Measurements from ENCODE around the gene C10orf90.

Gene C10orf90

GRCh38 chr10:126661841-126662515 is 8.5 kb downstream of the C10orf90 start:
- Mint-ChIP-seq H3K27me3 (no peaks in the 10 kb centered on the region), H3K27ac (no peak overlapping the region), H3K4me1 (no peaks in the 10 kb centered on the region), H3K9me3 (no peaks in the 10 kb centered on the region), H3K4me3 (no peak overlapping the region), H3K36me3 (no peaks in the 10 kb centered on the region)
- no peak for DNase-seq
- CTCF ChIA-PET = no interaction called here

- no peaks in the 10 kb centered on the region for H3K4me1 Mint-ChIP-seq
- no peak overlapping the region for H3K27ac Mint-ChIP-seq
- H3K27me3 Mint-ChIP-seq = no peaks in the 10 kb centered on the region
- DNase-seq = no peak
- no peak overlapping the region for H3K4me3 Mint-ChIP-seq
- no peaks in the 10 kb centered on the region for H3K9me3 Mint-ChIP-seq
- H3K36me3 Mint-ChIP-seq = no peaks in the 10 kb centered on the region
- CTCF ChIA-PET = no interaction called here
These were observed 9.1 kb downstream of the C10orf90 start for GRCh38 chr10:126661356-126661755.

- no peak overlapping the region for H3K4me3 Mint-ChIP-seq
- no peaks in the 10 kb centered on the region for H3K36me3 Mint-ChIP-seq
- DNase-seq = no peak
- H3K9me3 Mint-ChIP-seq = no peaks in the 10 kb centered on the region
- no peaks in the 10 kb centered on the region for H3K27me3 Mint-ChIP-seq
- no peak overlapping the region for H3K27ac Mint-ChIP-seq
- H3K4me1 Mint-ChIP-seq = no peaks in the 10 kb centered on the region
- CTCF ChIA-PET = no interaction called here
These were observed 10.7 kb downstream of the C10orf90 start for GRCh38 chr10:126659750-126660149.

GRCh38 chr10:126658928-126659327 is 11.6 kb downstream of the C10orf90 start:
- CTCF ChIA-PET = no interaction called here
- no peak for DNase-seq
- H3K9me3 Mint-ChIP-seq = no peaks in the 10 kb centered on the region
- H3K4me3 Mint-ChIP-seq = no peak overlapping the region
- H3K36me3 Mint-ChIP-seq = no peaks in the 10 kb centered on the region
- no peak overlapping the region for H3K27ac Mint-ChIP-seq
- no peaks in the 10 kb centered on the region for H3K4me1 Mint-ChIP-seq
- no peaks in the 10 kb centered on the region for H3K27me3 Mint-ChIP-seq

- Mint-ChIP-seq H3K36me3 (no peaks in the 10 kb centered on the region), H3K27me3 (no peaks in the 10 kb centered on the region), H3K27ac (no peak overlapping the region), H3K4me3 (no peak overlapping the region), H3K9me3 (no peaks in the 10 kb centered on the region), H3K4me1 (no peaks in the 10 kb centered on the region)
- CTCF ChIA-PET = no interaction called here
- no peak for DNase-seq
These were observed 15.9 kb downstream of the C10orf90 start for GRCh38 chr10:126654579-126654978.

- no peak for DNase-seq
- CTCF ChIA-PET = no interaction called here
- Mint-ChIP-seq H3K9me3 (peaks cover 4% of the 10 kb centered on the region), H3K4me3 (no peak overlapping the region), H3K27ac (no peak overlapping the region), H3K27me3 (no peaks in the 10 kb centered on the region), H3K4me1 (no peaks in the 10 kb centered on the region), H3K36me3 (no peaks in the 10 kb centered on the region)
These were observed 19.0 kb downstream of the C10orf90 start for GRCh38 chr10:126651467-126651866.

- CTCF ChIA-PET = no interaction called here
- no peak overlapping the region for H3K4me3 Mint-ChIP-seq
These were observed 20.3 kb downstream of the C10orf90 start for GRCh38 chr10:126650161-126650560.

GRCh38 chr10:126647116-126647515 is 23.4 kb downstream of the C10orf90 start:
- Mint-ChIP-seq H3K27me3 (no peaks in the 10 kb centered on the region), H3K27ac (no peak overlapping the region), H3K4me3 (no peak overlapping the region), H3K4me1 (no peaks in the 10 kb centered on the region), H3K9me3 (peaks cover 9% of the 10 kb centered on the region), H3K36me3 (no peaks in the 10 kb centered on the region)
- DNase-seq = no peak
- CTCF ChIA-PET = no interaction called here

More at GRCh38 chr10:126650161-126650560, 20.3 kb downstream of the C10orf90 start:
- no peaks in the 10 kb centered on the region for H3K4me1 Mint-ChIP-seq
- H3K27ac Mint-ChIP-seq = no peak overlapping the region
- H3K27me3 Mint-ChIP-seq = no peaks in the 10 kb centered on the region
- H3K36me3 Mint-ChIP-seq = no peaks in the 10 kb centered on the region
- H3K9me3 Mint-ChIP-seq = peaks cover 4% of the 10 kb centered on the region
- no peak for DNase-seq

- no peaks in the 10 kb centered on the region for H3K4me1 Mint-ChIP-seq
- H3K27me3 Mint-ChIP-seq = no peaks in the 10 kb centered on the region
These were observed 24.4 kb downstream of the C10orf90 start for GRCh38 chr10:126646110-126646509.

GRCh38 chr10:126640401-126640800 is 30.1 kb downstream of the C10orf90 start:
- Mint-ChIP-seq H3K36me3 (no peaks in the 10 kb centered on the region), H3K4me3 (no peak overlapping the region), H3K27ac (no peak overlapping the region), H3K4me1 (no peaks in the 10 kb centered on the region), H3K9me3 (peaks cover 10% of the 10 kb centered on the region), H3K27me3 (no peaks in the 10 kb centered on the region)
- no peak for DNase-seq
- CTCF ChIA-PET = no interaction called here

More at GRCh38 chr10:126646110-126646509, 24.4 kb downstream of the C10orf90 start:
- H3K4me3 Mint-ChIP-seq = no peak overlapping the region
- no peak overlapping the region for H3K27ac Mint-ChIP-seq
- DNase-seq = no peak
- CTCF ChIA-PET = no interaction called here
- peaks cover 9% of the 10 kb centered on the region for H3K9me3 Mint-ChIP-seq
- no peaks in the 10 kb centered on the region for H3K36me3 Mint-ChIP-seq

- no peaks in the 10 kb centered on the region for H3K36me3 Mint-ChIP-seq
- no peak for DNase-seq
- CTCF ChIA-PET = no interaction called here
- no peak overlapping the region for H3K27ac Mint-ChIP-seq
- no peaks in the 10 kb centered on the region for H3K27me3 Mint-ChIP-seq
- H3K4me3 Mint-ChIP-seq = no peak overlapping the region
- peaks cover 10% of the 10 kb centered on the region for H3K9me3 Mint-ChIP-seq
- H3K4me1 Mint-ChIP-seq = no peaks in the 10 kb centered on the region
These were observed 31.4 kb downstream of the C10orf90 start for GRCh38 chr10:126639084-126639483.

- Mint-ChIP-seq H3K27ac (no peak overlapping the region), H3K4me1 (no peaks in the 10 kb centered on the region)
- CTCF ChIA-PET = no interaction called here
These were observed 32.0 kb downstream of the C10orf90 start for GRCh38 chr10:126638542-126638941.

GRCh38 chr10:126637501-126637900 is 33.0 kb downstream of the C10orf90 start:
- H3K4me3 Mint-ChIP-seq = no peak overlapping the region
- H3K9me3 Mint-ChIP-seq = peaks cover 6% of the 10 kb centered on the region
- no peaks in the 10 kb centered on the region for H3K27me3 Mint-ChIP-seq
- DNase-seq = no peak
- H3K36me3 Mint-ChIP-seq = no peaks in the 10 kb centered on the region
- H3K4me1 Mint-ChIP-seq = no peaks in the 10 kb centered on the region
- no peak overlapping the region for H3K27ac Mint-ChIP-seq
- CTCF ChIA-PET = no interaction called here

More at GRCh38 chr10:126638542-126638941, 32.0 kb downstream of the C10orf90 start:
- H3K36me3 Mint-ChIP-seq = no peaks in the 10 kb centered on the region
- no peak overlapping the region for H3K4me3 Mint-ChIP-seq
- H3K9me3 Mint-ChIP-seq = peaks cover 10% of the 10 kb centered on the region
- H3K27me3 Mint-ChIP-seq = no peaks in the 10 kb centered on the region
- DNase-seq = no peak

- Mint-ChIP-seq H3K9me3 (peaks cover 5% of the 10 kb centered on the region), H3K4me3 (no peak overlapping the region), H3K27ac (no peak overlapping the region), H3K27me3 (no peaks in the 10 kb centered on the region), H3K36me3 (no peaks in the 10 kb centered on the region), H3K4me1 (no peaks in the 10 kb centered on the region)
- CTCF ChIA-PET = no interaction called here
- DNase-seq = no peak
These were observed 35.6 kb downstream of the C10orf90 start for GRCh38 chr10:126634911-126635310.

- Mint-ChIP-seq H3K9me3 (peaks cover 5% of the 10 kb centered on the region), H3K27ac (no peak overlapping the region), H3K27me3 (no peaks in the 10 kb centered on the region), H3K4me3 (no peak overlapping the region), H3K36me3 (no peaks in the 10 kb centered on the region), H3K4me1 (no peaks in the 10 kb centered on the region)
- DNase-seq = no peak
- CTCF ChIA-PET = no interaction called here
These were observed 36.1 kb downstream of the C10orf90 start for GRCh38 chr10:126634347-126634746.

- no peaks in the 10 kb centered on the region for H3K27me3 Mint-ChIP-seq
- no peak for DNase-seq
- H3K4me1 Mint-ChIP-seq = no peaks in the 10 kb centered on the region
- no peak overlapping the region for H3K4me3 Mint-ChIP-seq
- CTCF ChIA-PET = no interaction called here
- no peaks in the 10 kb centered on the region for H3K36me3 Mint-ChIP-seq
- peaks cover 4% of the 10 kb centered on the region for H3K9me3 Mint-ChIP-seq
- H3K27ac Mint-ChIP-seq = no peak overlapping the region
These were observed 37.8 kb downstream of the C10orf90 start for GRCh38 chr10:126632705-126633104.

All from activated naive CD4-positive, alpha-beta T cell treated with anti-CD3 and anti-CD28 coated beads, Interleukin-2, amount 10 ng/mL, durations not matched to agents 7 days and 5 days (primary cell).